ENCODE data around the gene FLT3. TPM values are rescaled to one million over a fixed set of nuclear protein-coding genes. Genes with fewer than 3 reads are reported as not detected.
"Not testable (repeated sequence)": the region's sequence is repeated elsewhere in the genome, so short reads cannot be mapped to it uniquely, and the experiment has no call there.

Gene FLT3
- total RNA-seq, 1 donor from 2014 or later, result 0.11 TPM

GRCh38 chr13:28049880-28050875 is 50.2 kb downstream of the FLT3 start:
- intact Hi-C loops (cut with DNase I), result no loop called here
- ATAC-seq (ENCODE audit: poor library complexity), result no peak

DNA sequence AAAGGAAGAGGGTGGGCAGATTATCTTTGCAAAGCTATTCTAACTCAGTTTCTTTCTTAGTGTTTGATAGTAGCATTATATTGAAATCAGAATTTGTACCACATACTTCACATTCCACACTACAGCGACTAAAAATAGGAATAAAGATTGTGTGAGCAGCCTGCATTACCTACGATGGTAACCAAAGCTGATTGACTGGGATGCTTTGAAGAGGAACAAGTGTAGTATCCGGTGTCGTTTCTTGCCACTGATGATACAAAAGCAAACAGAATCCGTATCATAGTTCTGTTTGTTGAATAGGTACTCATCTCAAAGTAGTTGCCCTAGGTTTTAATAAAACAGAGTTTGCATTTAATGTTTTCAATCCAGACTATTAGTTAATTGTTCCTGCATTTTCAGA is 51.2 kb downstream of the FLT3 start:
- intact Hi-C loops (cut with DNase I), result no loop called here
- ATAC-seq (ENCODE audit: poor library complexity), result no peak
- DNase-seq, result no peak

More at GRCh38 chr13:28049880-28050875, 50.2 kb downstream of the FLT3 start:
- no peak for DNase-seq

DNA sequence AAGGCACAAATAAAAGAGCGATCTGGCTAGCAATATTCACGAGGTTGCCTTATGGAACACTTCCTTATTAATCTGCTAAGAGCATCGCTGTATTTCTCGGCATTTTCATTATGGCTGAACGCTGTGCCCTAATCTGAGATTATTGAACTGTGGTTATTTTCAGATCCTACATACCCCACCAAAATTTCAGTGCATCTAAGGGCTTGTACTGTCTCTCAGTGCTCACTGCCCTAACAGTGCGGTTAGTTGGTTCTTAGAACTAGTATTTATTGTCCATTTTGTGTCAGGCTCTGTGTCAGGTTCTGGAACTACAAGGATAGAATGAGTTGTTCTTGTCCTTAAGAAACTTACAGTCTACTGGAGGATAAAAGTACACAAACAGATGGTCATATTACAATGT is 51.6 kb downstream of the FLT3 start:
- intact Hi-C loops (cut with DNase I), result no loop called here
- DNase-seq (no peak), ATAC-seq (ENCODE audit: poor library complexity) (no peak)

DNA sequence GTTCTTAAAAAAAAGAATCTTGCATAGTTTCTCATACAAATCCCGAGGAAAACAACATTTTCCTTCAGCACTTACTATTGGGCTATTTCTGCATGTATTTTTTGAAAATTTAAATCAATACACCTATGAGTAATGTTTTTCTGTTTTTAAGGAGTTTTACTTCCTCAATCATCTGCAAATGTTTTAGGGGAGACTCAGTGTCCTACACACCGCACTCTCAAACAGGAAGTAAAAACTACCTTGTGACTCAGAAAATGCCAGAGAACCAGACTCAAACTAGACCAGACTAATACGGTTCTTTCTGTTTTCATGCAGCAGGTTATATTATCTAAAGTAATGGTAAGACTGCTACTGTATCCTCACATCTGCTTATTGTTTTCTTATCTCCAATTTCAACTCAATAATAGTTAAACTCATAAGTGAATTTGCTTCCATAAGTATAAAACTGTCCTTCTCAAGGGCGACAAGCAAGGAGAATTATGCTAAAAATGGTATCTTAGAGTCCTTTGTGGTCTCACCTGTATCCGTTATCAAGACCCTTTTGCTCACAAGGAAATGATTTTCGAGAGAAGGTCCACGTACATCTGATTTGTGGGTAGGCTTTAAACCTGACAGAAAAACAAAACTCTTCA is 52.5 kb downstream of the FLT3 start:
- intact Hi-C loops (cut with DNase I), result no loop called here
- no peak for DNase-seq
- no peak for ATAC-seq (ENCODE audit: poor library complexity)

DNA sequence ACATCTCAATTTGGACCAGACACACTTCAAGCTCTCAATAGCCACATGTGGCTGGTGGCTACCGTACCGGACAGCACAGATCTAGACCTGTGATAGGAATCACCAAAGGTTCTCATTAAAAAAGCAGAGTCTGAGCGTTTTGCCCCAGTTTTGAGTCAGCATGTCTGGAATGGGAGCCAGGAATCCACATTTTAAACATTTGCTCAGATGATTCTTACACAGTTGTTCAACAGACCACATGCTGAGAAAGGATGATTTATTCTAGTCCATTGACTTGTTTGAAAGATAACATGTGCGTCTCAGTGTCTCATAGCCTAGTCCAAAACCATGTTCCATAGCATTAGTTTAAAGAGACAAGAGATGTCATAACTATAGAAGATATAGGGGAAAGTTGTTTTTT is 53.4 kb downstream of the FLT3 start:
- DNase-seq (no peak), ATAC-seq (ENCODE audit: poor library complexity) (no peak)
- intact Hi-C loops (cut with DNase I), result no loop called here

DNA sequence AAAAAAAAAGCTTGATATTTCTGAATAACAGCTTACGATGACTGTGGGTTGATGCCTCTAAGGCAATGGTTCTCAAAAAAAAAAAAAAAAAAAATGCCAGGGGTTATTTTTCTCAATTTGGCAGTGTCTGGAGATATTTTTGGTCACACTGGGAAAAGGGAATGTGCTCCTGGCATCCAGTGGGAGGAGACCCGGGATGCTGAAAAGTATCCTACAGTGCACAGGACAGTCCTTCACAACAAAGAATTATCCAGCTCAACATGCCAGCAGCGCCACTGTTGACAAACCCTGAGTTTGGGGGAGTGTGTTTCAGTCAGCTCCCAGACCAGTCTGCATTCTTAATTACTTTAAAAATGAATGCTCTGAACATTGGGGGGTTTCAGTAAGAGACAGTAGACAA is 54.5 kb downstream of the FLT3 start:
- ATAC-seq (ENCODE audit: poor library complexity) (no peak), DNase-seq (no peak)
- intact Hi-C loops (cut with DNase I), result no loop called here

GRCh38 chr13:28044608-28045007 is 55.8 kb downstream of the FLT3 start:
- DNase-seq, result no peak
- ATAC-seq (ENCODE audit: poor library complexity), result no peak
- intact Hi-C loops (cut with DNase I), result no loop called here

DNA sequence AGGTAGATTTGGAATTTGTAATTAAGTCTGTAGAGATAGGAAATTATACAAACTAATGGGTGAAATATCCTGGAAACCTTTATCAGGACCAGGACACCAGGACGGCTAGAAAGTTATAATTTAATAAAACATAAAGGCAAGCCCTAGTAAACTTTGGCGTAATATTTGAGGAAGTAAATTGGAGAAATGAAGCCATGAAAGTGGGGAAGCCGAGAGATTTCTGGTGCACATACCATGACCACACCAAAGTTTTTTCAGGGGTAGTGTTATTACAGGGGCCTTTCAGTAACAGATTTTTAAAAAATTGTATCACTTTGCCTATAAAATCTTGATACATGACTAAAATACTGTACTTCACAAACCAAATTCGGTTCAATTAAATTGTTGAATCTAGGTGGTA is 57.2 kb downstream of the FLT3 start:
- intact Hi-C loops (cut with DNase I), result no loop called here
- no peak for DNase-seq
- no peak for ATAC-seq (ENCODE audit: poor library complexity)

- DNase-seq, result no peak
- no peak for ATAC-seq (ENCODE audit: poor library complexity)
- intact Hi-C loops (cut with DNase I), result no loop called here
Measured at GRCh38 chr13:28041501-28041900, 58.9 kb downstream of the FLT3 start.

- intact Hi-C loops (cut with DNase I), result no loop called here
- DNase-seq (no peak), ATAC-seq (ENCODE audit: poor library complexity) (no peak)
Measured at GRCh38 chr13:28041031-28041461, 59.3 kb downstream of the FLT3 start.

GRCh38 chr13:28037399-28037798 is 63.0 kb downstream of the FLT3 start:
- intact Hi-C loops (cut with DNase I), result no loop called here
- ATAC-seq (ENCODE audit: poor library complexity), result no peak
- no peak for DNase-seq

GRCh38 chr13:28035146-28035782 is 65.1 kb downstream of the FLT3 start:
- intact Hi-C loops (cut with DNase I), result no loop called here
- DNase-seq (no peak), ATAC-seq (ENCODE audit: poor library complexity) (no peak)

GRCh38 chr13:28033894-28034655 is 66.3 kb downstream of the FLT3 start:
- DNase-seq (no peak), ATAC-seq (ENCODE audit: poor library complexity) (no peak)
- intact Hi-C loops (cut with DNase I), result no loop called here

- intact Hi-C loops (cut with DNase I); DNase-seq; ATAC-seq (ENCODE audit: poor library complexity): not testable (repeated sequence)
Measured at GRCh38 chr13:28032438-28032837, 67.9 kb downstream of the FLT3 start.

GRCh38 chr13:28031896-28032288 is 68.5 kb downstream of the FLT3 start:
- ATAC-seq (ENCODE audit: poor library complexity), result no peak
- intact Hi-C loops (cut with DNase I), result no loop called here
- DNase-seq, result no peak

DNA sequence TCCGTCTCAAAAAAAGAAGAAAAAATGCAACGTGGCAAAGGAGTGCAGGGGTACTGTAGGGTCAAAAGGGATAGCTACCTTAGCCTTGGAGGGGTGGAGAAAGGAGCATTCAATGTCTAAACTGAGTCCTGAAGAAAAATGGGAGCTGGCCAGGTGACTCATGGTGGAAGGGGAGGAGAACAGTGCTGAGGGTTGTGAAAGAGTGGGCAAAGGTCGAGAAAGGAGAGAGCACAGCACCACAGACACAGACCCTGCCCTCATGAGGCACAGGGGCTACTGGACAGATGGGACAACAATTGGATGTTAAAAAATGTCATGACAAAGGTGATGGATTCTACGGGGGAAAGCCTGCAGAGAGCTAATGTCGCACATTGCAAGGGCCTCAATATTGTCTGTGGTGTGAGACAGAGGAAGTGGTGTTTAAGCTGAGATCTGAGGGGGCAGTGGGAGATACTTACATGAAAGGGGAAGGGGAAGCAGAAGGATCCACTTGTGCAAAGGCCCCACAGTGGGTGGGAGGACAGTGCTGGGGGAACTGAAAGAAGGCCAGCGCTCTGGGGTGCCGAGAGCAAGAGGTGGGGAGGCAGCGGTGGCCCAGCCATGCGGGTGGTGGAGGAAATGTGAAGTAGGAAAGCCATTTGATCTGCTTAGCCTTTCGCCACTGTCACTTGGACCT is 69.0 kb downstream of the FLT3 start:
- intact Hi-C loops (cut with DNase I), result no loop called here

DNA sequence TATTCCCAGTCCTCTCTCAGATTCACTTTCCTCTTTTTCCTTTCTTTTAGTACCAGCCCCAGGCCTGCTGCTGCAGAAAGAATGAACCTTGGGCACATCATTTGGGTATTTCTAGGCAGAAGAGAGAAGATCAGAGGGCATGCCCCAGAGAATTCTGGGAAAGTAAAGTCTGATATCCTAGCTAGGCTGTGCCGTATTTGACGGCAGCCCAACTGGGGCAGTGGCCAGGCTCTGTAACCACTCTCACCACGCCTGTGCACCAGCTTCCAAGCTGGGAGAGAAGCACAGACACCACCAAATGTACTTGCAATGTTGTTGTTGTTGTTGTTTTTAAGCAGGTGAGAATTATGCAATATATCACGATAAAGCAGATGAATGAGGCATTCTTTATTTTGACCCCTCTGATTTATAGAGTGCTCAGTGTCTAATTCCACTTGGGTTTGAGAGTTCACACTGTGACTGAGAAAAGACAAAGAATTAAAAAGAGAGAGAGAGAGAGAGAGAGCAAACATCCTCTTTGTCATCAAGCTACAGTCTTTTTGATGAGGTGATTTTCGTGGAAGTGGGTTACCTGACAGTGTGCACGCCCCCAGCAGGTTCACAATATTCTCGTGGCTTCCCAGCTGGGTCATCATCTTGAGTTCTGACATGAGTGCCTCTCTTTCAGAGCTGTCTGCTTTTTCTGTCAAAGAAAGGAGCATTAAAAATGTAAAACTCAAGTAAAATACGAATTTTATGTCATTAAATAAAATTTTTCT is 72.6 kb downstream of the FLT3 start:
- ATAC-seq (ENCODE audit: poor library complexity), result no peak
- intact Hi-C loops (cut with DNase I), result no loop called here

More for the DNA sequence above, 69.0 kb downstream of the FLT3 start:
- peak; percentile 51 for DNase-seq
- ATAC-seq (ENCODE audit: poor library complexity), result peak; percentile 43

DNA sequence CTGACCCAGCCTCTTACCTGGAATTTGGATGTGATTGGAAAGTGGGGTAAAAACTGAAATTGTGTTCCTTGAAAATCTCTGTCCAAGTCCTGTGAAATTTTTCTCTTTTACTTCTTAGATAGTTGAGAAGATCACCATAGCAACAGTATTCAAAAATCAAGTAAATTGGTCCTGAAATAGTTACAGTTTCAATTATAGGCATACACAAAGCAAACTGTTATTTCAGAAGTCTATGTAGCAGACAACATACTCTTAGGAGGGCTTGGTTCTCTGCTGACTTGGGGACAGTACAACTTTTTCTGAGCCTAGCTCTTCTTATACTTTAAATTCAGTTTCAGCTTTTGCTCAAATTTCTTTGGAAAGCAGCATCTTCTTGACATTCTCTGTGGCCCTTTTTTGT is 73.3 kb downstream of the FLT3 start:
- intact Hi-C loops (cut with DNase I), result no loop called here
- no peak for DNase-seq
- no peak for ATAC-seq (ENCODE audit: poor library complexity)

More for the DNA sequence above, 72.6 kb downstream of the FLT3 start:
- no peak for DNase-seq

Data from Right ventricle myocardium superior (tissue), 1 donor.